NCI-H446 (cell line): Measurements from ENCODE around the gene EID2.

Experiments used
- DNase-seq, 2 experiments: peaks; one replicate each; lab custom pipeline; 2025; lab: John Stamatoyannopoulos, UW

The EID2 gene, protein sequence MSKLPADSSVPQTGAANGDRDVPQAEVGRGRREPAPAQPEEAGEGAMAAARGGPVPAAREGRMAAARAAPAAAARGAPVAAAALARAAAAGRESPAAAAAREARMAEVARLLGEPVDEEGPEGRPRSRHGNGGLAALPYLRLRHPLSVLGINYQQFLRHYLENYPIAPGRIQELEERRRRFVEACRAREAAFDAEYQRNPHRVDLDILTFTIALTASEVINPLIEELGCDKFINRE

DNA sequence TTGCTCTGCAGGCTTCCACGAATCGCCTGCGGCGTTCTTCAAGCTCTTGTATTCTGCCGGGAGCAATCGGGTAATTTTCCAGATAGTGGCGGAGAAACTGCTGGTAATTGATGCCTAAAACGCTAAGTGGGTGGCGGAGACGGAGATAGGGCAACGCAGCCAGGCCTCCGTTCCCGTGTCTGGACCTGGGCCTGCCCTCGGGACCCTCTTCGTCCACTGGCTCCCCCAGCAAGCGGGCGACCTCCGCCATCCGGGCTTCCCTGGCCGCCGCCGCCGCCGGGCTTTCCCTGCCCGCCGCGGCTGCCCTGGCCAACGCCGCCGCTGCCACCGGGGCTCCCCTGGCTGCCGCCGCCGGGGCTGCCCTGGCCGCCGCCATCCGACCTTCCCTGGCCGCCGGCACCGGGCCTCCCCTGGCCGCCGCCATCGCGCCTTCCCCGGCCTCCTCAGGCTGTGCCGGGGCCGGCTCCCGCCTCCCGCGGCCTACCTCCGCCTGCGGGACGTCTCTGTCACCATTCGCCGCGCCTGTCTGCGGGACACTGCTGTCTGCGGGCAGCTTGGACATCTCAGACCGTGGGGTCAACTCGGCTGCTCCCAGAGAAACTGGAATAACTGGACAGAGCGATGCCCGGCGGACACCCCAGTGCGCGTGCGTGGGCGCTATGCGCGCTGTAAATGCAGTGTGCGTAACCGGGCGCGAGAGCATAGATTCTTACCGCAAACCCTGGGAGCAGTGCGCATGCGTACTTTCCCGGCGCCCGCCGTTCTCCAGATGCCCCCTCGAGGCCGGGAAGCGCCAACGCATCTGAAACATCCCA is at the start of gene EID2:
EID2 (minus strand) TSS at position 644 of the 815 bp plus-strand sequence; CDS start at position 562, 82 bp downstream.
- DNase-seq: peak; percentile 74 to 96

DNA sequence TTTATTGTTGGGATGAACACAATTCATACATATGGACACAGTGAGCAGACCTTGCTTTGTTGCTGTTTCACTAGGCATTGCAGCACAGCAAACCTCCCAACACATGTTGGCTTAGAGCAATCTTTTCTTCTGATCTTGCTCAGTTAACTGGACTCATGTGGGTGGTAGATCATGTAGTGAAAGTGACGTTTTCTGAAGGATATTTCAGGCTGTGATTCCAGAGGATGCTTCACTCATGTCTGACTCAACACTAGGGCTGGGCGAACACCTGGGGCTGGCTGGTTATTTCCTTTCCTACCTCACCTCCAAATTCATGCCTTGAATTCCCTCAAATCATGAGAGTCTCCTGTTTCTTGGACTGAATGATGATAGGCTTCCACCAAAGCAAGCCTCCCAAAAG is 48.1 kb upstream of the EID2 start:
- DNase-seq: no peak

GRCh38 chr19:39587496-39587895 is 47.5 kb upstream of the EID2 start:
- no peak for DNase-seq

DNA sequence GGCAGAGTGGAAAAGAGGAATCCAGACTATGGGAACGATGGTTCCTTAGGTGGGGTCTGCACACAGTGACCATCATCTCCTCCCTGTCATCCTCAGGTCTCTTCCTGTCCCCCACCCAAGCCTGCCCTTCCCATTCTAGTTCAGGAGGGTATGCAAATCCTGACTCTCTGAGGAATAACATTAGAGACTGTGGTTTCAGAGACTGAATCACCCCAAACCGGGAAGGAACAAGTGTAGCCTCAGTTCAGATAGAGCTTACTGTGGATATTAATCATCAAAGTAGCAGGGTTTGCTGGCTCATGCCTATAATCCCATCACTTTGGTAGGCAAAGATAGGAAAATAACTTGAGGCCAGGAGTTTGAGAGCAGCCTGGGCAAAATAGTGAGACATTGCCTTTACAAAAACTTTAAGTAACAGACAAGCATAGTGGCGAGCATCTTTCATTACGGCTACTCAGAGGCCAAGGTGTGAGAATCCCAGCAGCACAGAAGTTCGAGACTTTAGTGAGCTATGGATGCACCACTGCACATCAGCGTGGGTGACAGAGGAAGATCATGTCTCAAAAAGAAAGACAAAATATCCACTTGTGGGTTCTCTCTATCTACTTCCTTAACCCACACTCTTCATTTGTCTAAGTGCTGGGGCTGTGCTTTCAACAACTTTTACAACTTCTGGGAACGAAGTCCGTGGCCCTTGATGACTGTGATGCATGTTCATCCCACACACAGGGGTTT is 43.1 kb upstream of the EID2 start:
- no peak for DNase-seq

- DNase-seq: no peak
These were observed 42.5 kb upstream of the EID2 start for GRCh38 chr19:39582442-39582841.

DNA sequence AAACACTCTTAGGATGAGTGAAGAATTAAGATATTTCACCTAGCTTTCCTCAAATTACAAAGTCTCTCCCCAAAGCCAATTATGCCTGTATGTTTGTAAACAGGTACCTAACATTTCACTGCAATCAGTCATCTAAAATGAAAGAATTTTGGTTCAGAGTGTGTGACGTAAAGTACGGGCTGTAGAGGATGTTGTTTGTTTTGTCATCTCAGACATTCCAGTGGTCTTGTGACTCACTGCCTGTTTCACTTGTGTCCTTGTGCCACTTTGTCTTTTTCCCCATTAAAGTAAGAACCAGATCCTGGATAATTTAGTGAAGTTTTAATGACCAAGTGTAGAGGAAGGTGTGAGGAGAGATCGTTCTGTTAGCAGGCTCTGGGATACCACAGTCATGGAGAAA is 28.6 kb upstream of the EID2 start:
- DNase-seq: no peak

- DNase-seq: no peak
These were observed 26.1 kb upstream of the EID2 start for GRCh38 chr19:39566064-39566463.

DNA sequence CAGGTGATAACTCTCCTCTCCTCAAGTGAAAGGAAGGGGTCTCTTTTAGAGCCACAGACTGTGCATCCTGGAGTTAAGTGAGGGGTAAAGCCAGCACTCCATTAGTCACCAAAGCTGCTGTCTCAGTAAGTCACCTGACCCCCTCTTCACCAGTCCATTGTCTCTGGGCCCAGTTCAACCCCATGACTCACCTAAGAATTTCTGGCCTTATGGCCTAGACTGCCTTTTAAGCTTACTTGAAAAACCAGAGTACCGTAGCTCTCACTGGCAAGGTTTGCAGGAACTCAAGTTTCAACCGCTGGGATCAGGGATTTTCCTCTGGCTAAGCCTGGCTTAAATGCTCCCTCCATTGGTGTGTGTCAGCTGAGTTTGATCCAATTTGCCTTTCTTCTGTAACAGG is 23.4 kb upstream of the EID2 start:
- DNase-seq: no peak

DNA sequence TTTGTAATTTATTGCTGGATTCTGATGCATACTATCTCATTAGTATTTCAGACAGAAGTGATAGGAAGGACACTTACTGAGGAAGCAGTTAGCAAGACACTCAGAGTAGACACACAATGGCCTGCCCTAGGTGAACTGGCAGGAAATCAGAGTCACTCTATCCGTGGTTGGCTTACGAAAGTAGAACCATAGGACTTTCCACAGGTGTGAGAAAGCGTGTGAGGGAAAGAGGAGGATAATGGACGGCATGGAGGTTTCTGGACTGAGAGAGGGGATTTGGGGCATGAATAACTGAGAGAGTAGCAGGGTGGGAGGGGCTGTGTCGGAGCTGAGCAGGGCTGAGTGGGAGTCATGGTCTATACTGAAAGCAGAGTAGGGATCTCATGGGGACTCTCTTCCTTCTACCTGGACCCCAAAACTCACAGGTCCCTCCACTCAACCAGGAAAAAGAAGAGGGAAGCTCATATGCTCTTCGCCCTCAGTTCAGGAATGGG is 18.7 kb upstream of the EID2 start:
- DNase-seq: no peak

- no peak for DNase-seq
These were observed 18.1 kb upstream of the EID2 start for GRCh38 chr19:39557811-39558623.

GRCh38 chr19:39555883-39556282 is 15.9 kb upstream of the EID2 start:
- DNase-seq: no peak

DNA sequence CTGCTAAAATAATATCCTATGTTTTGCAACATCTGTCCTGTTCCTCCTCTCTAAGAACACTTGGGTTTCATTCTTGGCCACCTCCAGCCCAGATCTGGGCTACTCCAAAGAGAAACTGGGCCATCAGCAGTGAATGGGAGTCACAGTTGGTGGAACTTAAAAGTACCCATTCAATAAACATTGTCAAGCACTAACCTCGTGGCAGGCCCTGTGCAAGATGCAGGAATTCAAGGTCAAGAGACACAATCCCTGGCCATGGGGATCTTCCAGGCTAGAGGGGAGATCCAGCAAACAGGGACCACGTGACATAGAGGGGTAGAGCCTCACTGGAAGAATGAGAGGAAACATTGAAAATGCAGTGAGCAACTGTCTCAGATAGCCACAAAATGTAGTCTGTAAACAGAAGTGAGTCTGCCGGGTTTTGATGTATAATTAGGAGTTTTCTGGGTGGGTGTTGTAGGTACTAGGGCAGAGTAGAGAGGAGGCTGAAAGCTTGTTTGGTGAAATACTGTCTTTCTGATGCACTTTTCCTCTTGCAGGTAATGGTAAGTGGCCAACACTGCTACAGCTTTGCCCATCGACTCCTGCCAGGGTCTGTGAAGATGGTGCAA is 14.8 kb upstream of the EID2 start:
- DNase-seq: no peak

DNA sequence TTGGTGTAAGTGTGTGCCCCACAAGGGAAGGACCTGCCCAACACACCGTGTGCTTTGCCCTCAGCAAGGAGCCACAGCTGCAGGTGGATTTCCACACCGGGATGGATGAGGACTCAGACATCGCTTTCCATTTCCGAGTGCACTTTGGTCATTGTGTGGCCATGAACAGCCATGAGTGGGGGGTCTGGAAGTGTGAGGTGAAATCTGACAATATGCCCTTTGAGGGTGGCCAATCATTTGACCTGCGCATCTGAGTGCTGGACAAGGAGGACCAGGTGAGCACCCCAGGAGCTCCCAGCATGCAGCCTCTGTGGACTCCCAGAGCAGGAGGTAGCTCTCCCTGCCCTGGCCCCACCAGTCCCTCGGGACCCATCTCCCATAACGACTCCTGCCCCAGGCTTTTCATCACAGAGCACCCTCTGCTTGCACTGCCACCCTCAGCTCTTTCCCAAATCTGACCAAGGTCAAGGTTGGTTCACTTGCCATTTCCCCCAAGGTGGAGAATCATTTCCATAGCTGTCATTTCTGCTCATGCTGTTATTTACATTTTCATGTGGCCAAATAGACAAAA is 13.2 kb upstream of the EID2 start:
- DNase-seq: no peak

DNA sequence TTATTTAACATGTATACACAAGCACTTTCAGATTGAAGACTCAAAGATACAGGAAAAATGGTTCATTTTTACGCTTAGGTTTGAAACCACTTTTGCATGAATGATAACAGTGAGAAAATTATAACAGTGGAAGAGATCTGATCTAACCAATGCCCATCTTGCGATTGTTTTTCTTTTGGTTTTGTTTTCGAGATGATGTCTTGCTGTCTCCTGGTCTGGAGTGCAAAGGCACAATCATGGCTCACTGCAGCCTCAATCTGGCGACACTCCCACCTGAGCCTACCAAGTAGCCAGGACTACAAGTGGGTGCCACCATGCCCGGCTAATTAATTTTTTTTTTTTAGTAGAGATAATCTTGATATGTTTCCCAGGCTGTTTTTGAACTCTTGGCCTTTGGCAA is 10.2 kb upstream of the EID2 start:
- DNase-seq: no peak

- no peak for DNase-seq
These were observed 6.6 kb upstream of the EID2 start for GRCh38 chr19:39546599-39546998.

GRCh38 chr19:39544911-39545310 is 5.0 kb upstream of the EID2 start:
- no peak for DNase-seq

GRCh38 chr19:39544226-39544903 is 4.4 kb upstream of the EID2 start:
- DNase-seq: no peak

DNA sequence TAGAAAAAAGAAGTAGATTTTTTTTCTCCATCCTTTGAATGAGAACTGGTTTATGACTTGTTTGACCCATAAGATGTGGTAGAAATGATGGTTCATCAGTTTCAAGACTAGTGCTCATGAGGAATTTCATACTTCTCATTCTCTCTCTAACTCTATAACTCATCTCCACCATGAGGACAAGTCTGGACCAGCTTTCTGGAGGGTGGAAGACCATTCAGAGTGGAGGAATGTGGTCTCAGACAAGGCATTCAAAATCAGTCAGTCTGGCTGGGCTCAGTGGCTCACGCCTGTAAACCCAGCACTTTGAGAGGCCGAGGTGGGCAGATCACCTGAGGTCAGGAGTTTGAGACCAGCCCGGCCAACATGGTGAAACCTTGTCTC is 3.5 kb upstream of the EID2 start:
- DNase-seq: no peak

DNA sequence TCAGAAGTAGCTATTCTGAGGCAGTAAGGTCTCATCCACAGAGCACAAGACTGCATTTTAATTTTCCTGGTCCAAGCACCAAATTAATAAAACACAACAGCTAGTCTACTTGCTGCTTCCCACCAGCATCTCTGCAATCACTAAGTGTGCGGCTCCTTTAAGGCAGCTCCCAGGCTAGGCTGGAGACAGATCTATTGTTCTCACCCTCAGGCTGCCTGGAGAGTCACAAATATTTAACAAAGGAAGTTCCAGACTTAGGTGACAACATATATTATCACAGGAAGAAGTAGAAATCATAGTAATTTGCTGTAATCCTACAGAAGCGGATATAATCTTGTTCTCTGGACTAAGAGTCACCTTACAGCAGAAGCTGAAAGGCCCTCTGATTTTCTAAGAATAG is 2.2 kb upstream of the EID2 start:
- DNase-seq: no peak

- no peak for DNase-seq
These were observed 342 bp upstream of the EID2 start for GRCh38 chr19:39540333-39540673.

GRCh38 chr19:39539165-39539517 is 820 bp downstream of the EID2 start:
- no peak for DNase-seq
